ENCODE results near the gene GABBR1.
A peak's percentile ranks its signal among the peaks of the same experiment; 100 is the strongest.

DNA sequence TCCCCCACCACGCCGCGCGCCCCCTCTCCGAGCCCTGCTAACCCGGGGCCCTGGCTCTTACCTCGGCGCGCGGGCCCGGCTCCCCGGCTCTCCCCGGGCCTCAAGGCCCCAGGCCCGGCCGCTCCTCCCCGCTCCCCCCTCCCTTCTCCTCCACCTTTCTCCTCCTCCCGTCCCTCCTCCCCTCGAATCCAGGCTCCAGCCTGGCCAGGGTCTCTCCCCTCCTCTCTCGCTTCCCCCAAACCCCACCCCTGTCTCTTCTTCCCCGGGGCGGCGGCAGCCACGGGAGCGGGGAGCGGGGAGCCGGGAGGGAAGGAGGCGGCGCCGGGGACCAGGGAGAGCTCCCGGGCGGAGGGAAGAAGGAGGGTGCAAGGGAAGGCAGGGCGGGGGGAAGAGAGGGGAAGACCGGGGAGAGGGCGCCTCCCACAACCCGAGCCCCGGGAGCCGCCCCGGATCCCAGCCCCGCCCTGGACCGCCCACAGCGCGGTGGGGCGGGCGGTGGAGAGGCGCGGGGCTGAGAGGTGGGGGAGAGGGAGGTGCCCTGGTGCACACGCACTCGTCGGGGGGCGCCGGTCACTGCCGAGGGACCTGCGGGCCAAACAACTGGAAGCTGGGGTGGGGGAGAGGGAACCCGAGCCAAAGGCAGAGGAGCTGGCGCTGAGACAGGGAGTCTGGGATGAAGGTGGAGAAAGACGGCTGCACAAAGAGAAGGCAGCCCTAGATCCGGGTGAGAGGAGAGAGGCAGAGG, at the start of gene GABBR1:
- TF ChIP-seq, protein P1, sequence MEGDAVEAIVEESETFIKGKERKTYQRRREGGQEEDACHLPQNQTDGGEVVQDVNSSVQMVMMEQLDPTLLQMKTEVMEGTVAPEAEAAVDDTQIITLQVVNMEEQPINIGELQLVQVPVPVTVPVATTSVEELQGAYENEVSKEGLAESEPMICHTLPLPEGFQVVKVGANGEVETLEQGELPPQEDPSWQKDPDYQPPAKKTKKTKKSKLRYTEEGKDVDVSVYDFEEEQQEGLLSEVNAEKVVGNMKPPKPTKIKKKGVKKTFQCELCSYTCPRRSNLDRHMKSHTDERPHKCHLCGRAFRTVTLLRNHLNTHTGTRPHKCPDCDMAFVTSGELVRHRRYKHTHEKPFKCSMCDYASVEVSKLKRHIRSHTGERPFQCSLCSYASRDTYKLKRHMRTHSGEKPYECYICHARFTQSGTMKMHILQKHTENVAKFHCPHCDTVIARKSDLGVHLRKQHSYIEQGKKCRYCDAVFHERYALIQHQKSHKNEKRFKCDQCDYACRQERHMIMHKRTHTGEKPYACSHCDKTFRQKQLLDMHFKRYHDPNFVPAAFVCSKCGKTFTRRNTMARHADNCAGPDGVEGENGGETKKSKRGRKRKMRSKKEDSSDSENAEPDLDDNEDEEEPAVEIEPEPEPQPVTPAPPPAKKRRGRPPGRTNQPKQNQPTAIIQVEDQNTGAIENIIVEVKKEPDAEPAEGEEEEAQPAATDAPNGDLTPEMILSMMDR (IDR thresholded peaks at IDR 0.05), result no peak
- TF ChIP-seq POLR2A (IDR thresholded peaks at IDR 0.05) (peak; percentile 3 to 71), EP300 (IDR thresholded peaks at IDR 0.05) (peak; percentile 56 to 81)

All from tibial nerve (tissue), 4 donors.